Stimulated activated CD8-positive, alpha-beta memory T cell treated with anti-CD3 and anti-CD28 coated beads, Interleukin-4, amount 100 ng/mL, for 1 hour (primary cell): ENCODE results near the gene POC1A.

Experiments
- DNase-seq, 2 donors: peaks; one replicate each; pipeline ENCODE4 v3.0.0-alpha.2; 2020; ENCODE audit warnings: low read depth in 2 of 2, low spot score in 1 of 2

The POC1A gene

DNA sequence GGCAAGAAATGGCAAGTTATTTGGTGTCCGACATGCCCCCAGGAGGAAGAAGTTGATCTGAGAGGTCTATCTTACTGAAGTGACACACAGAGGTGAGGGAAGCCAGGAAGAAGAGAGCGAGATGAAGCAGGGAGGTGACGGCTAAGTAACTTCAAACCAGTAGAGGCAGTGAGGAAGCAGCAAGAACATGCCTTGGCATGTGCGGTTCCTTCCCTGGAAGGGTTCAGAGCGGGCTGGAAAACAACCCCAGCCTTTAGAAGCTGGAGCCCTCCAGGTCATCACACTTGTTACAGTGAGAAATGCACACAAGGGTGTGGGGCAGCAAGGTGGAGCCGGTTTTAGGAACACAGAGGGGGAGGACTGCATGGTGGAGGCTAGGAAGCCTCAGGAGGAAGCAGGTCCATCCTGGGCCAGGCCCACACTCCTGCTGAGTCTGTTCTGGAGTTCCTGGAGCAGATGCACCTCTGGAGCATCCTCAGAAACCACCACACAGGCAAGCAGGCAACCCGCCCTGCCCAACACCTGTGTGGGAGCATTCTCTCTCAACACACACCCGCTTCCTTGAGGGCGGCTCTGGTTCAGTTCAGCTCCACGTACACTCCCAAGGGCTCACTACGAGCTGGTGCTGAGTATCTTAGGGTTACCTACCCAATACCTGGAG lies 47.1 kb downstream of the POC1A start:
- DNase-seq = no peak

DNA sequence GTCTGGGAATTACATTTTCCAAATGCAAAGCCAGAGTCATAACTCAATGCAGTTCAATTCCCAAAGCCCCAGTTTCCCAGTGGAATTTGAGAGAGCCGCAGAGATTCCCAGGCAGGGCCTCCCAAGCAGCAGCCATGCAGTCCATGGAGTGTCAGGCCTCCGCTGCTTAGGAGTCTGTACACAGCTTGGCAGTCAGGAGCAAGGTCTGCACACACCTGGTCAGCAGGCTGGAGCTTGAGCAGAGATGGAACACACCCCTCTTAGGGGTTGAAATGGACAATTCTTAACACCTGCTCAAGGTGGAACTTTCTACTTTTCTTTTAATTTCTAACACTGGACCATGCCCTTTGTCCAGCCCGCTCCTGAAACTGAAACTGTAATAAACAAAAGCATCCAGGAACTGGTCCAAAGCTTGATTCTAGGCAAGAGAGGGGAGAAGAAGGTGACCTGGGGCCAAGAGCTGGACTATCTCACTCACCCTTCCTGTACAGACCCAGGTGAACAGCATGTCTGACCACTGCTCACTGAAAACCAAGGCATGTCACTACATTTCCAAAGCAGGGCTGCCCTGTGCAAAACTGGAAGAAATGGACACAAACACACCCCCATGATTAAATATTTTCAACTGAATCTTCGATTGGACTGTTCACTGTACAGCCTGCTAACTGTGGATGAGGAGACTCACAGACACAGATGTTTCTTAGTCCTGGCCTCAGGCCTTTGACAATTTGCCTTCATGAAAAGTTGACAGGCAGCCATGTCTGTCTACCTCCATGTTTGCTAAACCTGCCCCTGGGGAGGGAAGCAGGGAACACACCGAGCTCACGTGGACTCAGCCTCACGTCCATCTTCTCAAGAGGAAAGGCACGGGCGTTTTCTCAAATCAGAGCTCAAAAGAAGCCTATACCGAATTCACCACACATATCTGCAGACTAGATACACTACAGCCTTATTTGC lies 49.3 kb downstream of the POC1A start:
- no peak for DNase-seq

DNA sequence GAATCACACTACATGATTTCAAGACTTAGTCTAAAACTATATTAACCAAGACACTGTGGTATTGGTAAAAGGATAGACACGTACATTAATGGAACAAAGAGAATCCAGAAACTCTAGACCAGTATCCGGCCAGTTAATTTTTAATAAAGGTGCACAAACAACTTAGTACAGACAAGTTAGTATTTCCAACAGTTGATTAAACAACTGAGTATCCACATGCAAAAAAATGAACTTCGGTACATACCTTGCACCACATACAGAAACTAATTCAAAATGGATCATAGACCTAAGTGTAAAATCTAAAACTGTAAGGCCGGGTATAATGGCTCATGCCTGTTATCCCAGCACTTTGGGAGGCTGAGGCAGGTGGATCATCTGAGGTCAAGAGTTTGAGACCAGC lies 51.3 kb downstream of the POC1A start:
- DNase-seq = no peak

DNA sequence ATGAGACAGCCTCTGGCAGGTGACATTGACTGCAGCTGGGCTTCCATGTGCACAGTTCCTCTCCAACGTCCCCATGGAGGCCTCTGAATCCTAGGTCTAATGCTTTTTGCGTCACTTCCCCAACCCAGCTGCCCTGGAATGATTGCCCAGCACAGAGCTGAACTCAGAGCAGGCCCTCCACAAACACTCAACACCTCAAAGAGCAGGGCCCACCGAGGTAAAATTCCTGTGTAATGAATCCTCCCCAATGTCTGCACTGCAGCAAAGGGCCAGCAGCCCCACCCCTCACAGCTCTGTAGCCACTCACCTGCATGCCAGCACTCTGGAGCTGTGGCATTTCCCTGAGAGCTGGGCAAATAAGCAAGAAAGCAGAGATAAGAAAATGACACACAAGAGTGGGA lies 55.2 kb downstream of the POC1A start:
- no peak for DNase-seq

DNA sequence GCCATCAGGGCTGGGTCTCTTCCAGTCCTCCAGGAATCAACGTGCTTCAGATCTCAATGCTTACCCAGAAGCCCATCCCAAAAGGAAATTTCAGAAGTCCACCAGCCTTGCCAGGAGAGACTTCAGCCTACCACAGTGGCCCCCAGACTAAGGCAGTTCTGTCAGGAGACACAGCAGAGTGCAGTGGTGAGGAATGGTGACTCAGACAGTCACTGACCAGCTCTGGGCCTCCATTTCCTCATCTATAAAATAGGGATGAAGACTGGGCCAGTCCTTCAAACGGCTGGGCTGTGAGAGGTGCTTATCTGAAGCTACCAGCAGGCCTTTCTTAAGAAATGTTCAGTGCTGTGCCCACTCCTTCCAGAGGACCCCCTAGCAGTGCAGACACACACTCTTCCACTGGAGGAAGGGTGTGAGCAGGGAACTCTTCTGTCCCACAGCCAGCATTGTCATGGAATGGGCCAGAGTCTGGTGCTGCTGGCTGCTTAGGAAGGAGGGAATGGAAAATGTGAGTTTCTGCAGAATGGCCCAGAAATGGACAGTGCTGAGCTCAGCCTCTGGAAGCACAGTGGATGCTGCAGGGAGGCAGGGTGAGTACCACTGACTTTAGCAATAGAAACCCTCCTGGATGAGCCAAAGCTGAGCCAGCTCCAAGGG lies 56.2 kb downstream of the POC1A start:
- DNase-seq = no peak

DNA sequence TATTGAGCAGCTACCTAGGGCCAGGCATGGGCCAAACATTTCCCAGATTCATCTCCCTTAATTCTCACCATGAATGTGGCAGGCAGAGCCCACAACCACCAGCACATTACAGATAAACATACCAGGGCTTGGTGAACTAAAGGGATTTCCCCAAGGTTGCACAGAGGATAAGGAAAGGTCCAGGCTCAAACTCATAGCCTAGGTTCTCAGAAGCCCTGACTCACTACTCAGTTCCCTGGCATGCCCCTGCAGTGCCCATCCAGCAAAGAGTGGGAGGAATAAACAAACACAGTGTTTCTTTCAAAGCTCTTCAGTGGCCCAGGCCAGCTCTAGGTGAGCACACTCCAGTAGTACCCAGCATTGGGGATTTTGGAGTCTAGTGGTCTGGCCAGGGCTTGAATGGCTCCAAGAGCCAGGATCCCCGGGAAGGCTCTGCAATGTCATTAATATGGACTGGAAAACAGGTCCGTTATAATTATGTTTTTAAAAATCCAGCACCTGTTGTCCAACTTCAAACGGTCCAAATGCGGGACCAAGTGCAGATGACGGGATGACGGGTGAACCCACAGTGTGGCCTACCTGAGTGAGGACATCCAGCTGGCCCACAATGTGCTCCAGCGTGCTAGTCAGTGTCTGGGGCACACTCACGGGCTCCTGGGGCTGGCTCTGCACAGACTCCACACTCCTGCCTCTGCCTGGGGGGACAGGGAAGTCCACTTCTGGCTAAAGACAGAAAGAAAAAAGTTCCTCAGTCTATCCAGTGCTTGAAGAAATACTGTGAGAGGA lies 58.0 kb downstream of the POC1A start:
- no peak for DNase-seq

DNA sequence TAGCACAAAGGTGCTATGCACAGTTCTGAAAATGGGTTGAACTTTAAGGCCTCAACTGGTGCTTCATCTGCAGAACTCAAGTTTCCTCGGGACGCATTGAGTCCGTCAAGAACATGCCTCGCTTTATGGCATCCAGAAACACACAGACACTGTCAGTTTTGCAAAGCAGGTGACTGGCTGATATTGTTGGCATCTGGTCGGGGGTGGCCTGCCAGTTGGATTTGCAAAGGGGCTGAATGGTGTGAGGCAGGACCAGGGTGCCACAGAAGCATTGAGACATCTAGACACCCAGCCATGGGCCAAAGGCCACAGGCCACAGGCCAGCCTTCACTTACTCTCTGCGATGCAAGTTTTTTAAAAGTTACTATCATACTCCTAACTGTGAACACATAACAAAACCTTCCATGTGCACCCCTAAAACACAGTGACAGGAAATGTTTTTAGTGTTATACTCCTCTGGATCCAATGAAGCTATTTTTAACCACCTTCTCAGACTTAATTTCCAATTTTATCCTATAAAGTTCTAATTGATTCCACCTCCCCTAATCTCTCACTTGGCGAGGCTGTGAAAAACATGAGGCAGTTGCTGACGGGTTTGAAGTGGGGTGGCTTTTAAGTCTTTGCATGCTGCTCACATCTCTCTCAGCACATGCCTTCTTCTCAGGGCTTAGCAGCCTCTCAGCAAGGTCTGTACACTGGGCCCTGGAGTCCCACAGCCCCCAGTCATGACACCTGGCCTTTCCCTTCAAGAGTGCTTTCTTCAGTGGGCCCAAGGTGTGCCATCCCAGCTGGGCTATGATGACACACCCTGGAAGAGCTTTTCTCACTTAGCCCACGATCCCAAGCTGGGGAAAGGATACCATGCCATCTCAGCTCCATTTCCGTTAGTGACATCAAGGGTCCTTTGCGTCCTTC lies 59.4 kb downstream of the POC1A start:
- DNase-seq = no peak

DNA sequence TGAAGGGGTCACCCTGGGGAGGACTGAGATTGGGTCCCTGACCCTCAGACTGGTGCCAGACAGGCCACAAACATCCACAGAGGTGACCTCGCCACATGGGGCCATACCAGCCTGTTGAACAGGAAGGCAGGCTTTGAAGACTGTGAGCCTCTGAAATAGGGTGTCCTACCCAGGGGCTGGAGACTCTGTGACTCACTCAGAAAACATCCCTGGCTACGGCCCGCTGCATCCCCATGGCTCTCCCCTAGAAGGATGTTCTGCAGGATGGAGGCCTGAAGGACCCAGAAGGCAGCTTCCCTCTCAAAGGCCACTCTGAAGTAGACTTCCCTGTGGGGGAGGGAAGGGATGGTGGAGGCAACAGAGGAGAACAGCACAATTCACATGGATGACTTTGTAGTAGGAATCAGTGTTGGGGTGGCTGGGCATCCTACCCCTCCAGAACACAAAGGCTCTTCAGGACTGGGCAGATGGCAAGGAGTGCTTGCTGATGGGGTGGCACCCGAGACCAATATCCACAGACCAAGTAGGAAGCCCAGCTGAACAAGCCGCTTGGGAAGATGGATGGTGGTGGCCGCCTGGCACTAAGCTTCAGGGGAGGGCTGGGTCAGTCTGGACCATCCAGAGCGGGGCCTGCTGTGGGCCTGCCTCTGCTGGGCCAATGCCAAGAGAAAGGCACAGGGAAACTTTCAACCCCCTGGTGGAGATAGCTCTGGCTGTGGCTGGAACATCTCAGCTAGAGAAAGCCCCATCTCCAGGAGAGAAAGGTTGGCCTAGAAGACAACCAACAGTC lies 60.3 kb downstream of the POC1A start:
- DNase-seq = no peak

DNA sequence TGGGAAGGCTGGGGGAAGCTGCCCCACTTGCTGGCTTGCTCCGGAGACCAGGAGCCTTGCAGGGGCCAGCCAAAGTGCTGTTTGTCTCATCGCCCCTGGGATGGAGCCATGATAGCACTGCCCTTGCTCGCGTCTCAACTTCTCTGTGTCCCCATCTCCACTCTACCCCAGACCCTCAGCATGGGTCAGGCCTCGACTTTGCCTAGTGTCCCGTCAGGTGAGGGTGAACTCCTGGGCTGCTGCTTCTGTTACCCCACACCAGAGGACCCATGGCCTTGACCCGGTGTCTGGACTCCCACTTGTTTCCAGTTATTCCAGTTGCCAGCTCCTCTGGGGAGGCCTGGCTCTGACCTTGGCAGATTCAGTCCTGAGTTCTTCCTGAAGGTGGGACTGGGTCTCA lies 61.3 kb downstream of the POC1A start:
- no peak for DNase-seq

DNA sequence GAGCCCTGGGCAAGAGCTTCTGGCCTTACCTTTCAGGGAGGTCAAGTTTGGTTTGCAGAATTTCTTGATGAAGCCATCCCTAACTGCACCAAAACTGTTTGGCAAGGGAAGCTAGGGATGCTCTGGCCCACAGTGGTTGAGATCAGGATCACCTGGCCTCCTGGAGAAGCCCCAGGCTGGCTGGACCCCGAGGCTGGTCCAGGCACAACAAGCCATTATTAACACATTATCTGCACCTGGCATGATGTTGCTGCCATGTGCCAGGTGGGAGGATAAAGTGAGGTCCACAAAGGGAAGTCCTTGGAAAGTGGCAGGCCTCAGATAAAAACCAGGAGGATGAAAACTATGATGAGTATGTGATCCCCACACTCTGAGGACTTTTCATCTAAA lies 62.0 kb downstream of the POC1A start:
- DNase-seq = no peak

DNA sequence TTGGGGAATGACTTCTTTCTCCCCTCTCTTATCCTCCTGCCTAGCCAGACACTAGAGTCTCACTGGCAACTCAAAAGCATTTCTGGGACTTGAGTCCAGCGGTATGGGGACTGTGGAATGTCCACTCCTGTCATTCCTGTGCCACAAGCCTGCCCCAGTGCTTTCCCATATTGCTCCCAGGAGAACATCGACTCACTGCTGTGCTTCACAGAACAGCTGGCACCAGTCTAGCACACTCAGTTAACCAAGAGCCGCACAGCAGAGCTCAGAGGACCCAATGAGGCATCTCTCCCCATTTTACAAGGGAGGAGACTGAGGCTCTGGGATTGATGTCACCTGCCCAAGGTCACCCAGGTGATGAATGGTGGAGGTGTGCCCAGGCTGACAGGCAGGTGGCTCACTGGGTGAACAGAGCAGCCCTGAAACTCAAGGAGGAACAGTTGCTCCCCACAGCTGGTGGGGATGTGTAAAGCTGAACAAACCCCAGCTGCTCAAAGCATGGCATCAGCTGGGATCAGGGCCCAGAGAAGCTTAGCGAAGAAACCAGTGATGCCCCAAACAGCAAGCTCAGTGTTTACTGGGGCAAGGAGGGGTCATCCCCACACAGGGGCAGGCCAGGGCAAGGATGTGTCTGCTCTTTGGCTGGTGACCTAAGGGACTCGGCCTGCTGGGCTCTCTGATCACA lies 62.5 kb downstream of the POC1A start:
- no peak for DNase-seq

DNA sequence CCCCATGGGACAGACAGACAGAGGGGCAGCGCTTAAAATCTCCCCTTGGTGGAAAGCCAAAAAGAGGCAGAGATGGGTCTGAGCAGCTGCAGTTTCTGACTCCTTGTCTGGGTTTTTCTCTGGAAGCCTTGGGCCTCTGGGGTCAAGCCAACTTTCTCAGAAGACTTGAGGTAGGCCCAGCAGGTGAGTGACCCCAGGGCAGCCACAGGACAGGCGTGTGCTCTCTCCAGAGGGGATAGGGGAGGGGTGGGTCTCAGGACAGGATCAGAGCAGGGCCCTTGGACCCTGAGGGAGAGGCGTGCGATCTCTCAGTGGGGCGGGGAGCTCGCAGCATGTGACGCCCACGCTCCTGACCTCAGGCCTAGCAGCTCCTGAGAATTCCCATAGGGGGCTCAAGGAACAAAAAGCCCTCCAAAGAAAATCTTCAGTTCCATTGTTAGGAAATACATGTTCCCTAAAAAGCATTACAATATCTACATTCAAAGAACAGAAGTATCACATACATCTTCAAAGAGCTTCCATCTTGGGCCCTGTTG lies 63.2 kb downstream of the POC1A start:
- no peak for DNase-seq

DNA sequence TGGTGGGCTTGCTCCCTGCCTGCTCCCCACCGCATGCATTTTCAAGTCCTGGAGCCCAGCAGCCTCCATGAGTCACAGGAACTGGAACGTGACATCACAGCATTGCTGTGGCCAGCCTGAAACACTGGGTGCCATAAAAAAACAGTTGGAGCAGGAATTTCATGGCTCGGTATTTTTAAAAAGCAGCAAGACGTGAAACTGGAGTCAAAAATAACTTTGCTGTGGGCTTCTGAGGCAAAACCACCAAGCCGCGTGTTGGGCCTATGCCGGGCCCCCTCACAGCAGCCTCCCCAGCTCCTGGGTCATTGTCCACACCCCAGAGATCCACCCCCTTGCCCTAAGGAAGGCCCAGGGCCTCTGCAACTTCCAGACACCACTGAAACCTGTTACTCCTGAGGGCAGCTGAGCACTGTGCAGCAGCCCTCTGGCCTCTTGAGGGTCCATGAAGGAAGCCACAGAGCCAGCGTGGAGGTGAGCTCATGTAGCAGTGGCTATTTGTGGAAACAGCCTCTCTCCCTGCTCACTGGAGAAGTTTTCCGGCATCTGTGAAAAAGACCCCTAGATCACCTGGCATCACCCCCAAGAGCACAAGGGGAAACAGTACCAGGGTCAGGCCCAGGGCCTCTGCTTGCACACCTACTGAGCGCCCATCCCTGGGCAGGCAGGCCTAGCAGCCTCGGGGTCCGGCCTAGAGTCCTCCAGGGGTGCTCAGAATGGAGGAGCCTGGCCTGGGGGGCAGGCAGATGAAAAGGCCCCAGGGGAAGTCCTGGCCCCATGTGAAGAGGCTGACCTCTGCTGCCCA lies 63.9 kb downstream of the POC1A start:
- DNase-seq = no peak

DNA sequence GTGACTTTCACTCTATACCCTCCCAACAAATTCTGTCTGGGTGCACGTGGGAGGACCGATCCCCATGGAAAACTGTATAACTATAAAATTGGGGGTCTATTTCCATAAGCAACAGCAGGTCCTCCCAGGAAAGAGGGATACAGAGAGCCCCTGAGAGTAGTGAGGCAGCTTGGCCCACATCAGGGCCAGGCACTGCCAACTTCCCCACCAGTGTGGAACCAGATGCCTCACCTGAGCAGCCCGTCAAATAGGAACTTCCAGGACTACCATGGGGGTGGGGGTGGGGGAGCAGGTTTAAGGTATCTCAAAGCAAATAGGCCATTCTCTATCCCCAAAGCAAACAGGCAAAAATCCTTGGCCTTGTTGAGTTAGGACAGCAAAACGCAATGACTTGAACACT lies 64.5 kb downstream of the POC1A start:
- no peak for DNase-seq

DNA sequence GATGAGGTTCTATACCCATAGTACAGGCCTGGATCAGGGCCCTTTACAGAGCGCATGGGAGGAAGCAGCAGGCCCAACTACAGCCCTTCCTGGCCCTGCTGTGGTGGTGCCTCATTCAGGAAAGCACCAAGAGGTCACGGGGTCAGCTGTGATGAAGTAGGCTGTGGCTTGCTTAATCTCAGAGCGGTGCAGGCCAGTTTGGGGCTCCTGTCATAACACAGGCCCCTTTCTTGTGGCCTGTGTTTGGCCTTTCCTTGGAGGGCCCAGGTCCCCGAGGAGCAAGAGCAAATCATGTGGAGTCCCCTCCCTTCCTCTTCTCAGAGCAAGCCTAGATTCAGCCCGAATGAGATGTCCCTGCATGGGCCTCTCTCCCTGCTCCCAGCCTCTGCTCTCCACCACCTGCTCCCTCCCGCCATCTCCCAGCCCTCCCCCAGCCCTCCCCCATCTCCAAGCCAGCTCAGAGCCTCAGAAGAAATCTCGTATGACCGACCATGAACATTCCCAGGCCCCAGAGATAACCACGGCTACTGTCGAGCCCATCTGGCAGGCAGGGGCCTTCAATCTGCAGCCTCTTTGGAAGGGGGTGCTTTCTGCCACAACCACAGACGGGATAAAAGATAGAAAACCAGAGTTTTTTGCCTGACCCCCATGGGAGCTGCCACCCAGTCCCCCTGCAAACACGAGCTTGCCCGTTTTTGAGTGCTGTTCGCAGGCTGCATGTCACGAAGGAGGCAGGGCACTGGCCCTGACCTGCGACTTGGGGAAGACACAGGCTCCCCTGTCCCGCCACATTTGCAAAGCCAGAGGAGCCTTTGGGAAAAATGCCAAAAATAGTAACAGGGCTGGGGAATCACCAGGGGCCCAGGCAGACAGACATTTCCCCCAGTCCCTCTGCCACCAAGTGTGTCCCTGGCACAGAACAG lies 65.5 kb downstream of the POC1A start:
- no peak for DNase-seq

DNA sequence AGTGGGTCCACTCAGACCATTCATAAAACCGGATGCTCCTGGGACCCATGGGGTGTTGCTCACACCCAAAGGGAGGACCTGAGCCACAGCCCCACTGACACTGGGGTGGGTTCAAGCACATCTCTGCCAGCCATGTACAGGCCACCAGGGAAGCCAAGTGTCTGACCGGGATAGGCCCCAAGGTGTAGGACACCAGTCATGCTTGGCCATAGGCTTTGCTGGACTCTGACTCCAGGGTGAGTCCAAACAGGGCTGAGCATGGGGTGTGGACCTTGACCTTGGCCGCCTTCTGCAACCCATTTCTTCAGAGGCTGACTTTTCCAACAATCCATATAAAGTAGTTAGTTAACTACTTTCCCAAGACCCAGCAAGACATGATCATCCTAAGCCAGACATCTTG lies 66.5 kb downstream of the POC1A start:
- DNase-seq = no peak
